PC-3 (cell line): ENCODE results near the gene ATP10A.

Experiments used
- CTCF ChIP-seq: fragments of 300-600 bp; sonication (generic); conservative IDR thresholded peaks from 2 replicates; pipeline ENCODE4 v1.5.1; 2017; ENCODE audit warnings: antibody characterized with exemption, low read depth, mild to moderate bottlenecking, low read length
- EZH2 ChIP-seq: fragments of 300-600 bp; sonication (generic); IDR thresholded peaks from one replicate; pipeline ENCODE4 v1.6.1; 2017; ENCODE audit warnings: antibody characterized with exemption, mild to moderate bottlenecking, low read length; ENCODE audit not compliant: unreplicated experiment
- EZH2phosphoT487 ChIP-seq: fragments of 300-600 bp; sonication (generic); IDR thresholded peaks from 2 replicates; pipeline ENCODE4 v1.6.1; 2018; ENCODE audit warnings: mild to moderate bottlenecking, antibody characterized with exemption, low read length, borderline replicate concordance

DNA sequence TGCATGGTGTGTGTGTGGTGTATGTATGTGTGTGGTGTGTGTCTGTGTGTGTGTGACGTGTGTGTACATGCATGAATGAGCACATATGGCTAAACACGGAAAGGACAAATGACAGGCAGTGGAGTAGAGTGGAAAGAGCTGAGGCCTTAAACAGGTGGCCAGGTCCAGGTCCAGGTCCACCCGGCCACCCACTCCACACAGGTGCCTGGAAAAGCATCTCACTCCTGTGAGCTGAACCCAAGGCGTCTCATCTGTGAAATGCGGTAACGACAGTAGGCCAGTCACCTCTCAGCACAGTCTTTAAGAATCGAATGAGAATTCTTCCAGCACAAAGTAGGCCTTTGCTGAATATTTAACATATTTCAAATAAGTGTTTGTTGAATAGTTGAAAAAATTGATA lies 58.7 kb downstream of the ATP10A start:
- TF ChIP-seq CTCF, result no peak
- no peak for TF ChIP-seq EZH2
- no peak for TF ChIP-seq EZH2phosphoT487
